Measurements from ENCODE around the gene DCT. TPM values are rescaled to one million over a fixed set of nuclear protein-coding genes. Genes with fewer than 3 reads are reported as not detected.

The DCT gene
- total and polyA plus RNA-seq, 2 donors (not counting 1 experiment from before 2014, with no cell fraction given) = 0.17 TPM; not detected in 1

GRCh38 chr13:94515911-94516310 is 36.4 kb upstream of the DCT start:
- Histone ChIP-seq H3K27ac (ENCODE audit: insufficient read depth, low read length) (no peak overlapping the region), H3K79me2 (ENCODE audit: control insufficient read depth, insufficient read depth, low read length) (no peaks in the 10 kb centered on the region), H3K9ac (ENCODE audit: insufficient read depth, low read length) (no peak overlapping the region), H3K4me2 (ENCODE audit: extremely low read depth, insufficient read depth, low read length) (no peak overlapping the region), H3K27me3 (ENCODE audit: control insufficient read depth, insufficient read depth, low read length) (no peaks in the 10 kb centered on the region), H3K4me1 (ENCODE audit: control insufficient read depth, extremely low read depth, insufficient read depth, low read length) (no peaks in the 10 kb centered on the region), H2AFZ (ENCODE audit: low read length) (no peak overlapping the region), H3K4me3 (replicated peaks in 1 of 4; ENCODE audit: control extremely low read depth in 1 of 4, insufficient read depth in 1 of 4, low read depth in 3 of 4, low read length in 4 of 4) (no peak overlapping the region), H3K36me3 (ENCODE audit: control insufficient read depth, insufficient read depth, low read length) (no peaks in the 10 kb centered on the region), H3K9me3 (ENCODE audit: control insufficient read depth, insufficient read depth, low read depth, low read length) (no peaks in the 10 kb centered on the region), H4K20me1 (ENCODE audit: control insufficient read depth, extremely low read depth, insufficient read depth, low read length) (no peaks in the 10 kb centered on the region)
- no peak for DNase-seq (ENCODE audit: low read depth in 2 of 2)
- TF ChIP-seq CTCF (conservative IDR thresholded peaks at IDR 0.05 in 1 of 2, IDR thresholded peaks at IDR 0.05 in 1 of 2; ENCODE audit: low read depth in 1 of 2, low read length in 2 of 2) = no peak
- TF ChIP-seq EZH2 (IDR thresholded peaks at IDR 0.05; ENCODE audit: low read length, missing control alignments) = no peak

GRCh38 chr13:94515374-94515773 is 35.9 kb upstream of the DCT start:
- no peak overlapping the region for H3K4me3 ChIP-seq (replicated peaks in 1 of 4; ENCODE audit: control extremely low read depth in 1 of 4, insufficient read depth in 1 of 4, low read depth in 3 of 4, low read length in 4 of 4)

GRCh38 chr13:94513026-94513425 is 33.5 kb upstream of the DCT start:
- Histone ChIP-seq H3K4me1 (ENCODE audit: control insufficient read depth, extremely low read depth, insufficient read depth, low read length) (no peaks in the 10 kb centered on the region), H4K20me1 (ENCODE audit: control insufficient read depth, extremely low read depth, insufficient read depth, low read length) (no peaks in the 10 kb centered on the region), H3K9ac (ENCODE audit: insufficient read depth, low read length) (no peak overlapping the region), H3K27me3 (ENCODE audit: control insufficient read depth, insufficient read depth, low read length) (no peaks in the 10 kb centered on the region), H2AFZ (ENCODE audit: low read length) (no peak overlapping the region), H3K27ac (ENCODE audit: insufficient read depth, low read length) (no peak overlapping the region), H3K79me2 (ENCODE audit: control insufficient read depth, insufficient read depth, low read length) (no peaks in the 10 kb centered on the region), H3K4me2 (ENCODE audit: extremely low read depth, insufficient read depth, low read length) (no peak overlapping the region), H3K4me3 (replicated peaks in 1 of 4; ENCODE audit: control extremely low read depth in 1 of 4, insufficient read depth in 1 of 4, low read depth in 3 of 4, low read length in 4 of 4) (no peak overlapping the region), H3K36me3 (ENCODE audit: control insufficient read depth, insufficient read depth, low read length) (no peaks in the 10 kb centered on the region), H3K9me3 (ENCODE audit: control insufficient read depth, insufficient read depth, low read depth, low read length) (no peaks in the 10 kb centered on the region)
- TF ChIP-seq EZH2 (IDR thresholded peaks at IDR 0.05; ENCODE audit: low read length, missing control alignments) = no peak
- no peak for TF ChIP-seq CTCF (conservative IDR thresholded peaks at IDR 0.05 in 1 of 2, IDR thresholded peaks at IDR 0.05 in 1 of 2; ENCODE audit: low read depth in 1 of 2, low read length in 2 of 2)
- no peak for DNase-seq (ENCODE audit: low read depth in 2 of 2)

More at GRCh38 chr13:94515374-94515773, 35.9 kb upstream of the DCT start:
- H3K4me2 ChIP-seq (ENCODE audit: extremely low read depth, insufficient read depth, low read length) = no peak overlapping the region
- no peaks in the 10 kb centered on the region for H3K9me3 ChIP-seq (ENCODE audit: control insufficient read depth, insufficient read depth, low read depth, low read length)
- H3K4me1 ChIP-seq (ENCODE audit: control insufficient read depth, extremely low read depth, insufficient read depth, low read length) = no peaks in the 10 kb centered on the region
- no peaks in the 10 kb centered on the region for H4K20me1 ChIP-seq (ENCODE audit: control insufficient read depth, extremely low read depth, insufficient read depth, low read length)
- H3K36me3 ChIP-seq (ENCODE audit: control insufficient read depth, insufficient read depth, low read length) = no peaks in the 10 kb centered on the region
- TF ChIP-seq CTCF (conservative IDR thresholded peaks at IDR 0.05 in 1 of 2, IDR thresholded peaks at IDR 0.05 in 1 of 2; ENCODE audit: low read depth in 1 of 2, low read length in 2 of 2) (no peak), EZH2 (IDR thresholded peaks at IDR 0.05; ENCODE audit: low read length, missing control alignments) (no peak)
- no peaks in the 10 kb centered on the region for H3K27me3 ChIP-seq (ENCODE audit: control insufficient read depth, insufficient read depth, low read length)
- DNase-seq (ENCODE audit: low read depth in 2 of 2) = no peak
- no peak overlapping the region for H2AFZ ChIP-seq (ENCODE audit: low read length)
- no peaks in the 10 kb centered on the region for H3K79me2 ChIP-seq (ENCODE audit: control insufficient read depth, insufficient read depth, low read length)
- no peak overlapping the region for H3K27ac ChIP-seq (ENCODE audit: insufficient read depth, low read length)
- H3K9ac ChIP-seq (ENCODE audit: insufficient read depth, low read length) = no peak overlapping the region
